ENCODE results near the gene TIMM22. TPM values are rescaled to one million over a fixed set of nuclear protein-coding genes. Genes with fewer than 3 reads are reported as not detected.

TIMM22 gene
- total and polyA plus RNA-seq, 2 of the 4 experiments (the other 2 are of a cell fraction), result 12.7 to 12.9 TPM

DNA sequence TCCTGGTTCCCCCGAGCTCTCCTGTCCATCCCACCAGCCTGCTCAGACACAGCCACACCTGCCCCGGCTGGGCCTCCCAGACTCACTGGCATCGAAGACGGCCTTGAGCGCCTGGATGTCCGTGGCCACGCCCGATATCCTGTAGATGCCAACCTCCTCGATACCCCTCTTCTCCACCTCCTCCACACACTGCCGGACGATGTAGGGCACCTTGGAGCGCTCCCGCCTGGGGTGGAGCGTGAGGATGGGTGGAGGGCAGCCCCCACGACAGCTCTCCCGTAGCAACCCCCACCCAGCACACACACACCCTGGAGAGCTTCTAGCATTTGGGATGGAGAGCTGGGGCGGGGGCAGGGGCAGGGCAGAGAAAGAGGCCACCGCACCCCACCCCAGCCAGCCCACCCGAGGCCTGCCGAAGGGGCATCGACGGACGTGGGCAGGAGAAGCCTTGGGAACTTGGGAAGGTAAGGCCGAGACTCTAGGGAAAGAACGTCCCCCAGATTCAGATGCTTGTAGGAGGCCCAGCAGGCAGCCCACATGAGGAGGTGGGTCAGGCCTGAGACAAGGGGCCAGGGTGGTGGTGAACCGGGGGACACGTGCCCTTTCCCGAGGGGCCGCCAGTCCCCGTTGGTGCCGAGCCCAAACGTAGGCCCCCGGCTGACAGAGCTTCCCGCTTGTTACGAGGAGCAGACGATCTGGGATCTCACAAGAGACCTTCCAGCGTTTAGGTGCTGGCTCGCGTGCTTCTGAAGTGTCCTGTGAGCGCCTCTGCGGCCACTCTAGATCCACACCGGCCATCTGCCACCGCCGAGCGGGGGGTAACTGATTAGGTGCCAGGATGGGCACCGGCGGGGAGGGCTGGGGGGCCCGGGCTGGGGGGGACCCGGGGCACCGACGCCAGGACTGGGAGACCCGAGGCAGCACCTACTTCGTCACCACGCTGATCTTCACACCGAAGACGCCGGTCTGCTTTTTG is 15.1 kb downstream of the TIMM22 start:
- BruUV-seq (replicated peaks), result no TSS peak
- no peak overlapping the region for H3K4me3 ChIP-seq (ENCODE audit: insufficient read depth, low read depth, low read length)
- in situ Hi-C loops (cut with MboI; ENCODE audit: low sequenced_read_pairs), result no loop called here
- TF ChIP-seq BHLHE40 (IDR thresholded peaks at IDR 0.05; ENCODE audit: low read depth, low read length) (no peak), POLR2A (IDR thresholded peaks at IDR 0.05; ENCODE audit: low read depth, low read length) (no peak), MXI1 (IDR thresholded peaks at IDR 0.05; ENCODE audit: borderline replicate concordance, low read depth, low read length) (no peak), CEBPB (IDR thresholded peaks at IDR 0.05; ENCODE audit: low read depth, low read length) (no peak), RAD21 (IDR thresholded peaks at IDR 0.05; ENCODE audit: low read length) (no peak), MAZ (IDR thresholded peaks at IDR 0.05; ENCODE audit: borderline replicate concordance, low read depth, low read length) (no peak), SMC3 (IDR thresholded peaks at IDR 0.05; ENCODE audit: low read depth, low read length) (no peak), CHD1 (IDR thresholded peaks at IDR 0.05; ENCODE audit: low read depth, low read length) (no peak), RFX5 (IDR thresholded peaks at IDR 0.05; ENCODE audit: low read depth, low read length) (no peak), FOS (IDR thresholded peaks at IDR 0.05; ENCODE audit: low read depth, low read length) (no peak), MAFK (IDR thresholded peaks at IDR 0.05; ENCODE audit: low read depth, low read length) (no peak)
- TF ChIP-seq, protein P1, sequence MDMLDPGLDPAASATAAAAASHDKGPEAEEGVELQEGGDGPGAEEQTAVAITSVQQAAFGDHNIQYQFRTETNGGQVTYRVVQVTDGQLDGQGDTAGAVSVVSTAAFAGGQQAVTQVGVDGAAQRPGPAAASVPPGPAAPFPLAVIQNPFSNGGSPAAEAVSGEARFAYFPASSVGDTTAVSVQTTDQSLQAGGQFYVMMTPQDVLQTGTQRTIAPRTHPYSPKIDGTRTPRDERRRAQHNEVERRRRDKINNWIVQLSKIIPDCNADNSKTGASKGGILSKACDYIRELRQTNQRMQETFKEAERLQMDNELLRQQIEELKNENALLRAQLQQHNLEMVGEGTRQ (IDR thresholded peaks at IDR 0.05; ENCODE audit: low read depth, low read length), result no peak
- TF ChIP-seq, protein P2, sequence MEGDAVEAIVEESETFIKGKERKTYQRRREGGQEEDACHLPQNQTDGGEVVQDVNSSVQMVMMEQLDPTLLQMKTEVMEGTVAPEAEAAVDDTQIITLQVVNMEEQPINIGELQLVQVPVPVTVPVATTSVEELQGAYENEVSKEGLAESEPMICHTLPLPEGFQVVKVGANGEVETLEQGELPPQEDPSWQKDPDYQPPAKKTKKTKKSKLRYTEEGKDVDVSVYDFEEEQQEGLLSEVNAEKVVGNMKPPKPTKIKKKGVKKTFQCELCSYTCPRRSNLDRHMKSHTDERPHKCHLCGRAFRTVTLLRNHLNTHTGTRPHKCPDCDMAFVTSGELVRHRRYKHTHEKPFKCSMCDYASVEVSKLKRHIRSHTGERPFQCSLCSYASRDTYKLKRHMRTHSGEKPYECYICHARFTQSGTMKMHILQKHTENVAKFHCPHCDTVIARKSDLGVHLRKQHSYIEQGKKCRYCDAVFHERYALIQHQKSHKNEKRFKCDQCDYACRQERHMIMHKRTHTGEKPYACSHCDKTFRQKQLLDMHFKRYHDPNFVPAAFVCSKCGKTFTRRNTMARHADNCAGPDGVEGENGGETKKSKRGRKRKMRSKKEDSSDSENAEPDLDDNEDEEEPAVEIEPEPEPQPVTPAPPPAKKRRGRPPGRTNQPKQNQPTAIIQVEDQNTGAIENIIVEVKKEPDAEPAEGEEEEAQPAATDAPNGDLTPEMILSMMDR (conservative IDR thresholded peaks at IDR 0.05; ENCODE audit: low read depth, low read length), result no peak
- TF ChIP-seq, protein P3, sequence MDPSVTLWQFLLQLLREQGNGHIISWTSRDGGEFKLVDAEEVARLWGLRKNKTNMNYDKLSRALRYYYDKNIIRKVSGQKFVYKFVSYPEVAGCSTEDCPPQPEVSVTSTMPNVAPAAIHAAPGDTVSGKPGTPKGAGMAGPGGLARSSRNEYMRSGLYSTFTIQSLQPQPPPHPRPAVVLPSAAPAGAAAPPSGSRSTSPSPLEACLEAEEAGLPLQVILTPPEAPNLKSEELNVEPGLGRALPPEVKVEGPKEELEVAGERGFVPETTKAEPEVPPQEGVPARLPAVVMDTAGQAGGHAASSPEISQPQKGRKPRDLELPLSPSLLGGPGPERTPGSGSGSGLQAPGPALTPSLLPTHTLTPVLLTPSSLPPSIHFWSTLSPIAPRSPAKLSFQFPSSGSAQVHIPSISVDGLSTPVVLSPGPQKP (IDR thresholded peaks at IDR 0.05; ENCODE audit: borderline replicate concordance, low read depth, low read length), result no peak

More for the DNA sequence above, 15.1 kb downstream of the TIMM22 start:
- Histone ChIP-seq H3K56ac (ENCODE audit: extremely low read depth, insufficient read depth, low read length) (no peak overlapping the region), H2AFZ (replicated peaks; ENCODE audit: low read length, poor library complexity) (no peak overlapping the region), H3K4me1 (ENCODE audit: control insufficient read depth, insufficient read depth, low read length) (no peaks in the 10 kb centered on the region), H4K91ac (ENCODE audit: insufficient read depth, low read depth, low read length) (no peak overlapping the region), H3K9me1 (ENCODE audit: insufficient read depth, low read length) (no peaks in the 10 kb centered on the region), H3K36me3 (ENCODE audit: control insufficient read depth, insufficient read depth, low read length) (peaks cover 43% of the 10 kb centered on the region), H2BK20ac (ENCODE audit: low read depth, low read length) (no peak overlapping the region), H3K14ac (replicated peaks; ENCODE audit: low read depth, low read length) (no peak overlapping the region), H2AK9ac (replicated peaks; ENCODE audit: low read depth, low read length, poor library complexity) (no peak overlapping the region), H3K23ac (ENCODE audit: low read depth, low read length) (no peak overlapping the region), H3K27ac (ENCODE audit: insufficient read depth, low read length) (no peak overlapping the region), H3K4ac (ENCODE audit: low read depth, low read length) (no peak overlapping the region), H2BK120ac (ENCODE audit: low read depth, low read length) (no peak overlapping the region), H2BK15ac (ENCODE audit: low read depth, low read length) (no peak overlapping the region), H3K27me3 (ENCODE audit: control insufficient read depth, insufficient read depth, low read length) (no peaks in the 10 kb centered on the region), H4K20me1 (ENCODE audit: insufficient read depth, low read length) (peaks cover 10% of the 10 kb centered on the region; the same call in 1 of the 2 replicates), H2AK5ac (ENCODE audit: low read depth, low read length) (no peak overlapping the region), H3K9me3 (ENCODE audit: control insufficient read depth, insufficient read depth, low read length) (no peaks in the 10 kb centered on the region), H3K9ac (ENCODE audit: low read depth, low read length) (no peak overlapping the region), H4K5ac (ENCODE audit: low read depth, low read length) (no peak overlapping the region), H3K79me1 (ENCODE audit: low read depth in 1 of 2, low read length in 2 of 2) (peaks cover 0 to 3% of the 10 kb centered on the region in 2 experiments; a peak in 1 of 4 replicates), H3K18ac (ENCODE audit: low read depth, low read length) (no peak overlapping the region), H2BK5ac (ENCODE audit: low read depth, low read length, poor library complexity, severe bottlenecking) (no peak overlapping the region), H4K8ac (ENCODE audit: low read depth in 2 of 2, low read length in 2 of 2) (no peak overlapping the region), H3K4me2 (ENCODE audit: low read depth, low read length) (no peak overlapping the region)
- no peak for ATAC-seq (ENCODE audit: low read depth)
- DNase-seq, result no peak
- CTCF ChIA-PET, result no interaction called here
- POLR2A ChIA-PET (ENCODE audit: unreplicated experiment), result no interaction called here
- dilution Hi-C loops (cut with HindIII; ENCODE audit: low sequenced_read_pairs, unreplicated experiment), result no loop called here
- 85% methylated on average over 14 of the region's 57 CpGs; no CpG with 5 or more reads in 1 of the 2 experiments for WGBS, 2 experiments (ENCODE audit: extremely low coverage in 2 of 2, insufficient read length in 1 of 2)
- intact Hi-C loops (cut with micrococcal nuclease), result no loop called here
